PFSK-1 (cell line): ENCODE results near the gene CHST11.

Experiments used
- FOXP2 ChIP-seq: optimal IDR thresholded peaks from 2 replicates; pipeline ENCODE3; 2011; ENCODE audit warnings: borderline replicate concordance, control low read depth, inconsistent platforms; ENCODE audit not compliant: insufficient read depth; ENCODE audit errors: extremely low read length, extremely low read depth
- TAF1 ChIP-seq: IDR thresholded peaks from 2 replicates; pipeline ENCODE4 v1.6.1; 2012; ENCODE audit warnings: low read length, control low read depth, borderline replicate concordance; ENCODE audit not compliant: insufficient read depth

DNA sequence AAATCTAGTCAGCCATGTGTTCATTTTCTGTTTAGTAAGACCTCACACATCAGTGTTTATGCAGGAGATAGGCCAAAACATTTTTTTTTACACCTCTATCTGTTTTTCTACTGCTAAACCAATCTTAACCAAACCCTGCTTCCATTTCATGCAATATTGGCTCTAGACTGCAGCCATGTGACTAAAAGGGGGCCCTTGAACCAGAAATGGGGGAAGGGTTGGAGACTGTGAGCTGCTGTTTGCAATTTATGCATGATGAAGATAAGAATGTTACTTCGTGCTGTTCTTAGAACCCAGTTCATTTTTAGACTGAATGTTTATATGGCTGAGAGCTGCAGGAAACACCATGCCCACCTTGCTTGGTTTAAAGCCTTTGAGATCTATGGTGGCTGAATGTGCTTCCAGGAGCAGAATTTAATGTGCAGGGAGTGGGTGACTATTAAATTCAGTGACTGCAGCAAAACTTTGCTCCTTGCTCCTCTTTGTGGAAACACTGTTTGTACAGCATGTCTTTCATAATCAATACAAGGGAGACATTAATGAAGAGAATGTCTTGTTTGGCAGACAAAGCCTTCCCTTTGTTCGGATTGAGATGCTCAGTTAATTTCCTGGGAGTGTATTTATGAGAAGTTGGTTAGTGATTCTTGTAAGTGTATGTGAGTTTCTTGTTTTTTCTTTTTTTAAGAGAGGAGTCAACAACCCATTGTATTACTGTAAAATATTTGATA is 53.6 kb downstream of the CHST11 start:
- TF ChIP-seq FOXP2, result no peak
- no peak for TF ChIP-seq TAF1
